GM12892 (cell line): Measurements from ENCODE around the gene PCP4L1.
A peak's percentile ranks its signal among the peaks of the same experiment; 100 is the strongest.
"Not testable (repeated sequence)": the region's sequence is repeated elsewhere in the genome, so short reads cannot be mapped to it uniquely, and the experiment has no call there.

Experiments used
- DNase-seq: peaks from one replicate; pipeline ENCODE4 v3.0.0; 2011; ENCODE audit not compliant: insufficient read length
- FAIRE-seq: peaks from 2 replicates; lab custom pipeline; 2011; peaks lifted over from hg19 to GRCh38; lab: Jason Lieb, UNC
- POLR2A ChIP-seq: IDR thresholded peaks from 2 replicates; pipeline ENCODE4 v1.6.1; 2011; ENCODE audit warnings: low read depth, low read length, control low read depth
- POLR2AphosphoS5 ChIP-seq: IDR thresholded peaks from 2 replicates; pipeline ENCODE4 v1.6.1; 2011; ENCODE audit warnings: low read depth, low read length, control low read depth
- TAF1 ChIP-seq: IDR thresholded peaks from 2 replicates; pipeline ENCODE4 v1.6.1; 2011; ENCODE audit warnings: low read depth, mild to moderate bottlenecking, control low read depth, low read length, borderline replicate concordance

PCP4L1 gene

GRCh38 chr1:161311595-161312181, 53.1 kb downstream of the PCP4L1 start:
- DNase-seq (no peak), FAIRE-seq (no peak)
- no peak for TF ChIP-seq TAF1
- no peak for TF ChIP-seq POLR2A
- no peak for TF ChIP-seq POLR2AphosphoS5

- TF ChIP-seq TAF1 (no peak), POLR2AphosphoS5 (no peak), POLR2A (no peak)
- DNase-seq (no peak), FAIRE-seq (no peak)
Observed at GRCh38 chr1:161313554-161314200, 55.1 kb downstream of the PCP4L1 start.

GRCh38 chr1:161314201-161314981, 55.8 kb downstream of the PCP4L1 start, which contains the start of gene SDHC:
SDHC (plus strand) TSS chr1:161314381; CDS start chr1:161314406, 25 bp downstream.
- peak; percentile 98 for FAIRE-seq
- DNase-seq, result peak; percentile 80
- TF ChIP-seq POLR2A (peak; percentile 95), TAF1 (peak; percentile 86), POLR2AphosphoS5 (peak; percentile 93)

- not testable (repeated sequence) for FAIRE-seq, DNase-seq
Observed at GRCh38 chr1:161315841-161316674, 57.5 kb downstream of the PCP4L1 start.

- FAIRE-seq (no peak), DNase-seq (no peak)
- TF ChIP-seq POLR2AphosphoS5, result no peak
- TF ChIP-seq POLR2A, result no peak
- no peak for TF ChIP-seq TAF1
Observed at GRCh38 chr1:161324020-161324419, 65.5 kb downstream of the PCP4L1 start.

- DNase-seq (no peak), FAIRE-seq (no peak)
- TF ChIP-seq POLR2A, result no peak
- TF ChIP-seq POLR2AphosphoS5, result no peak
- TF ChIP-seq TAF1, result no peak
Observed at GRCh38 chr1:161330346-161330745, 71.8 kb downstream of the PCP4L1 start.

GRCh38 chr1:161333166-161333565, 74.6 kb downstream of the PCP4L1 start:
- FAIRE-seq, result no peak
- TF ChIP-seq POLR2A (no peak), TAF1 (no peak), POLR2AphosphoS5 (no peak)
- no peak for DNase-seq
